ENCODE results near the gene PSD4. TPM values are rescaled to one million over a fixed set of nuclear protein-coding genes. Genes with fewer than 3 reads are reported as not detected.

PSD4 gene
- polyA plus RNA-seq, 1 donor from 2014 or later = 0.67 TPM

GRCh38 chr2:113257516-113258264 is 83.9 kb downstream of the PSD4 start:
- H3K27me3 ChIP-seq (ENCODE audit: insufficient read depth, low read depth, low read length) = no peaks in the 10 kb centered on the region
- H3K27ac ChIP-seq (ENCODE audit: low read length) = no peak overlapping the region
- H3K79me2 ChIP-seq (replicated peaks; ENCODE audit: insufficient read depth, low read length) = no peaks in the 10 kb centered on the region
- H3K9me2 ChIP-seq (ENCODE audit: insufficient read depth, low read length) = no peaks in the 10 kb centered on the region
- no peak overlapping the region for H3K4me3 ChIP-seq (ENCODE audit: low read length)
- TF ChIP-seq CTCF (IDR thresholded peaks at IDR 0.05; ENCODE audit: poor library complexity, severe bottlenecking) (no peak), EP300 (conservative IDR thresholded peaks at IDR 0.05; ENCODE audit: poor library complexity, severe bottlenecking) (no peak), POLR2AphosphoS5 (IDR thresholded peaks at IDR 0.05) (no peak), TAF1 (IDR thresholded peaks at IDR 0.05; ENCODE audit: low read depth) (no peak), SMC3 (conservative IDR thresholded peaks at IDR 0.05; ENCODE audit: poor library complexity) (no peak)
- H2AFZ ChIP-seq (ENCODE audit: low read depth, low read length) = no peak overlapping the region
- no peak overlapping the region for H3K4me2 ChIP-seq (ENCODE audit: low read length)
- no peak overlapping the region for H3K9ac ChIP-seq (ENCODE audit: low read length)
- H3F3A ChIP-seq (ENCODE audit: insufficient read depth, low read length, poor library complexity, severe bottlenecking) = no peaks in the 10 kb centered on the region
- no peaks in the 10 kb centered on the region for H4K20me1 ChIP-seq (ENCODE audit: insufficient read depth)
- no peaks in the 10 kb centered on the region for H3K9me3 ChIP-seq (ENCODE audit: low read length)
- no peaks in the 10 kb centered on the region for H3K36me3 ChIP-seq (ENCODE audit: insufficient read depth, low read length)

- H3K4me2 ChIP-seq (ENCODE audit: low read length) = no peak overlapping the region
- H3K79me2 ChIP-seq (replicated peaks; ENCODE audit: insufficient read depth, low read length) = no peaks in the 10 kb centered on the region
- H3K27me3 ChIP-seq (ENCODE audit: insufficient read depth, low read depth, low read length) = no peaks in the 10 kb centered on the region
- no peak overlapping the region for H3K9ac ChIP-seq (ENCODE audit: low read length)
- no peaks in the 10 kb centered on the region for H3F3A ChIP-seq (ENCODE audit: insufficient read depth, low read length, poor library complexity, severe bottlenecking)
- no peaks in the 10 kb centered on the region for H3K9me2 ChIP-seq (ENCODE audit: insufficient read depth, low read length)
- no peaks in the 10 kb centered on the region for H3K36me3 ChIP-seq (ENCODE audit: insufficient read depth, low read length)
- TF ChIP-seq EP300 (conservative IDR thresholded peaks at IDR 0.05; ENCODE audit: poor library complexity, severe bottlenecking) (no peak), TAF1 (IDR thresholded peaks at IDR 0.05; ENCODE audit: low read depth) (no peak), CTCF (IDR thresholded peaks at IDR 0.05; ENCODE audit: poor library complexity, severe bottlenecking) (no peak), EZH2 (IDR thresholded peaks at IDR 0.05; ENCODE audit: borderline replicate concordance, insufficient read depth, low read length, poor library complexity, severe bottlenecking) (no peak), MXI1 (conservative IDR thresholded peaks at IDR 0.05; ENCODE audit: poor library complexity, severe bottlenecking) (no peak), REST (IDR thresholded peaks at IDR 0.05; ENCODE audit: borderline replicate concordance) (no peak)
- H3K27ac ChIP-seq (ENCODE audit: low read length) = no peak overlapping the region
- no peak overlapping the region for H2AFZ ChIP-seq (ENCODE audit: low read depth, low read length)
- no peaks in the 10 kb centered on the region for H4K20me1 ChIP-seq (ENCODE audit: insufficient read depth)
- no peak overlapping the region for H3K4me3 ChIP-seq (ENCODE audit: low read length)
- H3K9me3 ChIP-seq (ENCODE audit: low read length) = no peaks in the 10 kb centered on the region
Measured at GRCh38 chr2:113258471-113259147, 84.8 kb downstream of the PSD4 start.

Other genes starting within 250 kb of the PSD4 start
- not detected in 2 replicates for gene IL36G, start 196.0 kb upstream of the PSD4 start, polyA plus RNA-seq
- gene IL36A, start 168.5 kb upstream of the PSD4 start, polyA plus RNA-seq = not detected in 2 replicates
- not detected in 2 replicates for gene IL36B, start 121.1 kb upstream of the PSD4 start, polyA plus RNA-seq
- not detected in 2 replicates for gene IL36RN, start 114.8 kb upstream of the PSD4 start, polyA plus RNA-seq
- not detected in 2 replicates for gene IL1F10, start 106.0 kb upstream of the PSD4 start, polyA plus RNA-seq
- gene IL1RN, start 46.4 kb upstream of the PSD4 start, polyA plus RNA-seq = not detected in 2 replicates
- gene PAX8, start 105.0 kb downstream of the PSD4 start, polyA plus RNA-seq = not detected in 2 replicates